T-helper 2 cell treated with Interferon-gamma antibody and Interleukin-4, amounts not matched to agents 100 ng/mL and 5 ng/mL, for 36 hours (primary cell): ENCODE data around the gene PLEKHO2. TPM values are rescaled to one million over a fixed set of nuclear protein-coding genes. Genes with fewer than 3 reads are reported as not detected.
"Not testable (repeated sequence)": the region's sequence is repeated elsewhere in the genome, so short reads cannot be mapped to it uniquely, and the experiment has no call there.

Source experiments
- intact Hi-C: fragments of 100-400 bp; cut with micrococcal nuclease; formaldehyde crosslinking; loops from one replicate; pipeline ENCODE4 v1.15.1; 2023
- total RNA-seq: library from RNA; stranded (reverse); gene quantifications from 2 replicates; pipeline ENCODE4 v1.2.3, GENCODE V29; 2022

Gene PLEKHO2
- 24.2 and 25.4 TPM in 2 replicates for total RNA-seq

GRCh38 chr15:64841344-64842095 lies at the start of gene PLEKHO2:
TSS of gene PLEKHO2 (plus strand) at chr15:64841915. CDS start at chr15:64842017, 102 bp downstream.
- intact Hi-C loops, result loop anchor here (1.0 to 5.0 kb wide), 3 partner anchors 16 to 146 kb away; partner anchors contain the start of genes PIF1 and SPG21

- intact Hi-C loops, result no loop called here
Observed at GRCh38 chr15:64792282-64792681, 49.4 kb upstream of the PLEKHO2 start.

- intact Hi-C loops, result not testable (repeated sequence)
Observed at GRCh38 chr15:64795299-64795698, 46.4 kb upstream of the PLEKHO2 start.

- intact Hi-C loops, result not testable (repeated sequence)
Observed at GRCh38 chr15:64795921-64796320, 45.8 kb upstream of the PLEKHO2 start.

GRCh38 chr15:64798905-64799304 lies 42.8 kb upstream of the PLEKHO2 start:
- intact Hi-C loops, result not testable (repeated sequence)

GRCh38 chr15:64800476-64800875 lies 41.2 kb upstream of the PLEKHO2 start:
- intact Hi-C loops, result no loop called here

GRCh38 chr15:64803526-64803925 lies 38.2 kb upstream of the PLEKHO2 start:
- intact Hi-C loops, result no loop called here

- intact Hi-C loops, result no loop called here
Observed at GRCh38 chr15:64804619-64805018, 37.1 kb upstream of the PLEKHO2 start.

GRCh38 chr15:64806509-64806908 lies 35.2 kb upstream of the PLEKHO2 start:
- intact Hi-C loops, result no loop called here

- intact Hi-C loops, result no loop called here
Observed at GRCh38 chr15:64807051-64807749, 34.5 kb upstream of the PLEKHO2 start.

GRCh38 chr15:64807751-64808222 lies 33.9 kb upstream of the PLEKHO2 start:
- intact Hi-C loops, result no loop called here

GRCh38 chr15:64808785-64809453 lies 32.8 kb upstream of the PLEKHO2 start:
- intact Hi-C loops, result no loop called here

- intact Hi-C loops, result loop anchor here (2.0 kb wide), 1 partner anchor 79 kb away; no protein-coding TSS in a partner anchor
Observed at GRCh38 chr15:64809649-64810496, 31.8 kb upstream of the PLEKHO2 start.

- intact Hi-C loops, result loop anchor here (2.0 kb wide), 1 partner anchor 80 kb away; no protein-coding TSS in a partner anchor
Observed at GRCh38 chr15:64810497-64811326, 31.0 kb upstream of the PLEKHO2 start.

- intact Hi-C loops, result no loop called here
Observed at GRCh38 chr15:64813075-64813474, 28.6 kb upstream of the PLEKHO2 start.

- intact Hi-C loops, result not testable (repeated sequence)
Observed at GRCh38 chr15:64814283-64814682, 27.4 kb upstream of the PLEKHO2 start.

GRCh38 chr15:64814965-64815364 lies 26.8 kb upstream of the PLEKHO2 start:
- intact Hi-C loops, result not testable (repeated sequence)

GRCh38 chr15:64816452-64816851 lies 25.3 kb upstream of the PLEKHO2 start:
- intact Hi-C loops, result no loop called here

- intact Hi-C loops, result loop anchor here (1.0 to 10.0 kb wide), 5 partner anchors 10 to 660 kb away; partner anchors contain the start of genes PLEKHO2 and PPIB
Observed at GRCh38 chr15:64824929-64825430, 16.7 kb upstream of the PLEKHO2 start.
